Measurements from ENCODE around the gene KLK14. TPM values are rescaled to one million over a fixed set of nuclear protein-coding genes. Genes with fewer than 3 reads are reported as not detected.

The KLK14 gene
- total RNA-seq, 1 donor from 2014 or later, result not detected

DNA sequence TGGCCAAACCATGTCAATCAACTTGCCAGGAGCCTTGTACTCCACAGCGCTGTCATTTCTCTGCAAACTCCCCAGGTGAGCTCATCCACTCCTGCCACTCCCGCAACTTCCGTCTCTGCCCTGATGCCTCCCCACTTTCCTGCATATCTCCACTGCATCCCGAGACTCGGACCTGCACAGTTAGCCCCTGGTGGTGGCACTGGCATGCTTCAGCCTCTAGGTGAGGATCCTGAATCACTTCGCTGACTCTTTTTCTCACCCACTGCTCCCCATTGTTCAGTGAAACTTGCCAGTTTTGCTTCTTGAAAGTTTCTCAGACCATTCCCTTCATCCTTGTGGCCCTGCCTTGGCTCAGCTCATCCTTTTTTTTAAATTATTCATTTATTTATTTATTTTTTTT is 28.9 kb upstream of the KLK14 start:
- Histone ChIP-seq H3K9ac (ENCODE audit: low read depth in 1 of 3, low read length in 3 of 3) (no peak overlapping the region), H3K4me1 (ENCODE audit: control insufficient read depth in 3 of 3, insufficient read depth in 3 of 3, low read length in 3 of 3) (peaks cover 14 to 21% (median 15%) of the 10 kb centered on the region in 3 donors), H3K4me3 (ENCODE audit: low read length in 3 of 3) (no peak overlapping the region), H3K9me3 (ENCODE audit: control insufficient read depth in 3 of 3, low read length in 3 of 3) (no peaks in the 10 kb centered on the region), H3K27me3 (ENCODE audit: control insufficient read depth in 3 of 3, insufficient read depth in 3 of 3, low read length in 3 of 3) (peaks cover 9 to 12% (median 9%) of the 10 kb centered on the region in 3 donors), H3K27ac (ENCODE audit: low read depth, low read length) (no peak overlapping the region), H3K36me3 (ENCODE audit: control insufficient read depth in 3 of 3, insufficient read depth in 3 of 3, low read length in 3 of 3) (no peaks in the 10 kb centered on the region)

DNA sequence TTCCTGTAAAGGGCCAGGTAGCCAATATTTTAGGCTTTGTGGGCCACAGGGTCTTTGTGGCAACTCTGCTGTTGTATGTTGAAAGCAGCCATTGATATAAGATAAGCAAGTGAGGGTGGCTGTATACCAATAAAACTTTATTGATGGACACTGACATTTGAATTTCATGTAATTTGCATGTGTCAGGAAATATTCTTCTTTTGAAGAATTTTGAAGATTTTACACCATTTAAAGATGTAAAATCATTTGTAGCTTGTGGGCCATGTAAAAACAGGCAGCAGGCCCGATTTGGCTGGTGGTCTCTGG is 27.9 kb upstream of the KLK14 start:
- Histone ChIP-seq H3K27ac (ENCODE audit: low read depth, low read length) (no peak overlapping the region), H3K4me1 (ENCODE audit: control insufficient read depth in 3 of 3, insufficient read depth in 3 of 3, low read length in 3 of 3) (peaks cover 14 to 21% (median 15%) of the 10 kb centered on the region in 3 donors), H3K9ac (ENCODE audit: low read depth in 1 of 3, low read length in 3 of 3) (no peak overlapping the region), H3K27me3 (ENCODE audit: control insufficient read depth in 3 of 3, insufficient read depth in 3 of 3, low read length in 3 of 3) (peaks cover 8 to 9% (median 9%) of the 10 kb centered on the region in 3 donors), H3K4me3 (ENCODE audit: low read length in 3 of 3) (no peak overlapping the region), H3K9me3 (ENCODE audit: control insufficient read depth in 3 of 3, low read length in 3 of 3) (no peaks in the 10 kb centered on the region), H3K36me3 (ENCODE audit: control insufficient read depth in 3 of 3, insufficient read depth in 3 of 3, low read length in 3 of 3) (peaks cover 0 to 1% (median 0%) of the 10 kb centered on the region in 3 donors)

DNA sequence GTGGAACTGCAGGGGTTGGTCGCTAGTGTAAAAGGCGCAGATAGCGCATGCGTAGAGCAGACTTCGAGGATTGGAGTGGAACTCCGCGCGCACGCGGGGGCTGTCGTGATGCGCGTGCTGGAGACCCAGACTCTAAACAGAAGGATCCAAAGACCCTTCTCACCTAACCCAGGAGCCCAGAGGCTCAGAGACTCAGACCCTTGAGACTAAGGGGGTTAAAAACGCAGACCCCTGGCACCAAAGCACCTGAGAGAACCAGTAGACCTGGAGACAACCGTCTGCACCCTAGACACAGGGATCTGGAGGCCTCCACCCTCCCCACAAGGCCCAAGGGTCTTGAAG is 26.1 kb upstream of the KLK14 start:
- Histone ChIP-seq H3K9ac (ENCODE audit: low read depth in 1 of 3, low read length in 3 of 3) (peak overlapping the region; percentile 42 to 77 (median 70)), H3K4me1 (ENCODE audit: control insufficient read depth in 3 of 3, insufficient read depth in 3 of 3, low read length in 3 of 3) (peaks cover 14 to 26% (median 15%) of the 10 kb centered on the region in 3 donors), H3K27me3 (ENCODE audit: control insufficient read depth in 3 of 3, insufficient read depth in 3 of 3, low read length in 3 of 3) (peaks cover 3 to 5% (median 4%) of the 10 kb centered on the region in 3 donors), H3K9me3 (ENCODE audit: control insufficient read depth in 3 of 3, low read length in 3 of 3) (no peaks in the 10 kb centered on the region), H3K36me3 (ENCODE audit: control insufficient read depth in 3 of 3, insufficient read depth in 3 of 3, low read length in 3 of 3) (peaks cover 3 to 6% (median 5%) of the 10 kb centered on the region in 3 donors), H3K27ac (ENCODE audit: low read depth, low read length) (peak overlapping the region; percentile 42), H3K4me3 (ENCODE audit: low read length in 3 of 3) (peak overlapping the region; percentile 88 to 98 (median 93))

DNA sequence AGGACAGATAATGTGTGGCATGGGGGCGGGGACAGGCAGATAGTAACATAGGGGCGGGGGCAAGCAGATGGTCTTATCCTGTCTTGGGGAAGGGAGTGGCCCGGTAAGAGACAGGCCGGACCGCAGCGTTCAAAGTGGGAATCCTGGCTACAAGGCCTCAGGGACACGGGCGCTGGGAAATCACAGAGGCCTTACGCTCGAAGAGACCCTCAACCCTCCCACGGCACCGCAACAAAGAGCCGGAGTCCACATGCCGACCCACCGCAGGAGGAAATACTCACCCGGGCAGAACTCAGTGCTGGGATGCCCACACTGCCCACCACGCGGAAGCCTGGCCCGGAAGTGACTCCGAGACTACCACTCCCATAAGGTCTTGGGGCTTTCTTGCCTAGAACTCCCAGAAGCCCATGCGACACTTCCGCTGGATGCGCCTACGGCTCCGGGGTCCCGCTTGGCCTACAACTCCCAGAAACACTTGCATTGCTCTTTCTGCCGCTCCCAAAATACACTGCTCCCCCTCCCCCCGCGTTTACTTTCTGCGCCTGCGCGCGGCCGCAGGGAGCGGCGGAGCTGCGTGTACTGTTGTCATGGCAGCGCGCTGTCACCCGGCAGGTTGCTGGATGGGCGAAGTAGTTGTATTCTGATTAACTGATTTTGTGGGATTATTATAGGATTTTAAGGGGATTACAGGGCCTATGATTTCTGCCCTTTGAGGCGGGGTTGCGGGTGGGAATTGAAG is 25.5 kb upstream of the KLK14 start, which contains the start of gene CTU1:
Gene CTU1, minus strand, starts transcription at position 344 of the 739 bp plus-strand sequence. CDS start 3,840 bp downstream, outside the sequence.
- Histone ChIP-seq H3K27ac (ENCODE audit: low read depth, low read length) (peak within 1 kb of the TSS; percentile 42), H3K4me3 (ENCODE audit: low read length in 3 of 3) (peak within 1 kb of the TSS; percentile 88 to 98 (median 93)), H3K36me3 (ENCODE audit: control insufficient read depth in 3 of 3, insufficient read depth in 3 of 3, low read length in 3 of 3) (peaks cover 6 to 9% (median 6%) of the 10 kb centered on the region in 3 donors), H3K27me3 (ENCODE audit: control insufficient read depth in 3 of 3, insufficient read depth in 3 of 3, low read length in 3 of 3) (peaks cover 3 to 4% (median 3%) of the 10 kb centered on the region in 3 donors), H3K9me3 (ENCODE audit: control insufficient read depth in 3 of 3, low read length in 3 of 3) (no peaks in the 10 kb centered on the region), H3K9ac (ENCODE audit: low read depth in 1 of 3, low read length in 3 of 3) (peak within 1 kb of the TSS; percentile 84 to 91 (median 85)), H3K4me1 (ENCODE audit: control insufficient read depth in 3 of 3, insufficient read depth in 3 of 3, low read length in 3 of 3) (peaks cover 14 to 26% (median 15%) of the 10 kb centered on the region in 3 donors)

DNA sequence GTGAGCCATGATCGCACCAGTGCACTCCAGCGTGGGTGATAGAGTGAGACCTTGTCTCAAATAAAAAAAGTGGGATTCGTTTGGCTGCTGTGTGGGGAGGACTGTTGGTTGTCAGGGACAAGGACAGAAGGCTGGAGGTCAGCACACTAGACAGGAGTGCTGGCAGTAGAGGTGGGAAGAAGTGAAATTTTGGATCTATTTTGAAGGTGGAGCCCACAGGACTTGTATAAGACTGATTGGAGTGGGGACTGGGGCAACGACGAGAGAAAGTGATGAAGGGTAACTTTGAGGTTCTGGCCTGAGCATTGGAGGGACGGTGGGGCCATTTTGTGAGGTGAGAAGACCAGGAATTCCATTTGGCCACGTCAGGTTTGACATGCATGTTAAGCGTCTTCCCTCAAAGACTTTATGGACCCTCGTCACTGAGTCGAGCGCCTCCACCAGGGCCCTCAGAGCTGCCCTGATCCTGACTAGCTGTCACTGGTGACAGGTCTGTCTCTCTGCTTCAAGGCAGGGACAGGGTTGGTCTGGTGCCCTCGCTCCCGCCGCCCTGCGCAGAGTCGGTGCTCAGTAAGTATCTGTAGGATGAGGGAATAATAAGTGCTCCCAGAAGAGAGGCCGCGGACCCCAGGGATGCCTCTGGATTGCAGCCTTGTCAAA is 24.8 kb upstream of the KLK14 start:
- Histone ChIP-seq H3K9me3 (ENCODE audit: control insufficient read depth in 3 of 3, low read length in 3 of 3) (no peaks in the 10 kb centered on the region), H3K9ac (ENCODE audit: low read depth in 1 of 3, low read length in 3 of 3) (peak overlapping the region; percentile 84 to 91 (median 85)), H3K4me1 (ENCODE audit: control insufficient read depth in 3 of 3, insufficient read depth in 3 of 3, low read length in 3 of 3) (peaks cover 14 to 26% (median 15%) of the 10 kb centered on the region in 3 donors), H3K27ac (ENCODE audit: low read depth, low read length) (no peak overlapping the region), H3K4me3 (ENCODE audit: low read length in 3 of 3) (peak overlapping the region; percentile 88 to 98 (median 93)), H3K36me3 (ENCODE audit: control insufficient read depth in 3 of 3, insufficient read depth in 3 of 3, low read length in 3 of 3) (peaks cover 9 to 11% (median 9%) of the 10 kb centered on the region in 3 donors), H3K27me3 (ENCODE audit: control insufficient read depth in 3 of 3, insufficient read depth in 3 of 3, low read length in 3 of 3) (peaks cover 2 to 4% (median 2%) of the 10 kb centered on the region in 3 donors)

DNA sequence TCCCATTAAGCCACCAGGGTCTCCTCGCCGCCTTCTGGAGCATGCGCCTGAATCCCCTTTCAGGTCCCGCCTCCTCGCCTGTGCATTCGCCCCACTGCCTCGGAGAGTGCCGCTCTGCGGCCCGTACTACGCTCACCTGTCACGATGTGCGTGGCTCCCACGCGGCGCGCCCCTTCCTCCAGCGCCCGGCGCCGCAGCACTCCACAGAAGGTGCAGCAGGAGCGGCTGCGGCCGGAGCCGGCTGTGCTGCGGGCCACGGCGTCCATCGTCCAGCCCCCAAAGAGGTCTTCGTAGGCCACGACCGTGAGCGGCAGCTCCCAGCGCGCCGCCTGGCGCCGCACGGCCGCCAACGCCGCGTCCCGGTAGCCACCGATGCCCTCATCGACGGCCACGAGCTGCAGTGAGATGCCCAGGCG is 21.2 kb upstream of the KLK14 start:
- H3K36me3 ChIP-seq (ENCODE audit: control insufficient read depth in 3 of 3, insufficient read depth in 3 of 3, low read length in 3 of 3), result peaks cover 9 to 19% (median 17%) of the 10 kb centered on the region in 3 donors
- H3K9ac ChIP-seq (ENCODE audit: low read depth in 1 of 3, low read length in 3 of 3), result no peak overlapping the region
- no peak overlapping the region for H3K4me3 ChIP-seq (ENCODE audit: low read length in 3 of 3)
- no peaks in the 10 kb centered on the region for H3K9me3 ChIP-seq (ENCODE audit: control insufficient read depth in 3 of 3, low read length in 3 of 3)
- peaks cover 16 to 30% (median 17%) of the 10 kb centered on the region in 3 donors for H3K4me1 ChIP-seq (ENCODE audit: control insufficient read depth in 3 of 3, insufficient read depth in 3 of 3, low read length in 3 of 3)
- H3K27ac ChIP-seq (ENCODE audit: low read depth, low read length), result no peak overlapping the region
- no peaks in the 10 kb centered on the region for H3K27me3 ChIP-seq (ENCODE audit: control insufficient read depth in 3 of 3, insufficient read depth in 3 of 3, low read length in 3 of 3)

DNA sequence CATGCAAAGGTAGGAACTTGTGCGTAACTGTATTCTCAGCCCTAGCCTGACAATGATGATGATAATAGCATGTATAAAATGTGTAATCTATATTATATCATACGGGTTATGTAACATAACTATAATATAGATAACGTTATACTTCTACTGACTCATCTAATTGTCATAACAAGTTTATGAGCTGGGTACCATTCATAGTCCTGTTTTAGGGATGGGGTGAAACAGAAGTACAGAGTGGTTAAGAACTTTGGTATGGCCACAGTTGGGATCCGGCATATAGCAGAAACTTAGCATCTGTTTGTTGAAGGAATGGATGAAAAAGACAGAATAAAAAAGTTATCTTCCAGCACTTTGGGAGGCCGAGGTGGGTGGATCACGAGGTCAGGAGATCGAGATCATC is 20.3 kb upstream of the KLK14 start:
- H3K27me3 ChIP-seq (ENCODE audit: control insufficient read depth in 3 of 3, insufficient read depth in 3 of 3, low read length in 3 of 3), result no peaks in the 10 kb centered on the region
- peaks cover 9 to 19% (median 17%) of the 10 kb centered on the region in 3 donors for H3K36me3 ChIP-seq (ENCODE audit: control insufficient read depth in 3 of 3, insufficient read depth in 3 of 3, low read length in 3 of 3)
- no peak overlapping the region for H3K27ac ChIP-seq (ENCODE audit: low read depth, low read length)
- H3K9ac ChIP-seq (ENCODE audit: low read depth in 1 of 3, low read length in 3 of 3), result no peak overlapping the region
- no peak overlapping the region for H3K4me3 ChIP-seq (ENCODE audit: low read length in 3 of 3)
- H3K4me1 ChIP-seq (ENCODE audit: control insufficient read depth in 3 of 3, insufficient read depth in 3 of 3, low read length in 3 of 3), result peaks cover 12 to 23% (median 14%) of the 10 kb centered on the region in 3 donors
- H3K9me3 ChIP-seq (ENCODE audit: control insufficient read depth in 3 of 3, low read length in 3 of 3), result no peaks in the 10 kb centered on the region

DNA sequence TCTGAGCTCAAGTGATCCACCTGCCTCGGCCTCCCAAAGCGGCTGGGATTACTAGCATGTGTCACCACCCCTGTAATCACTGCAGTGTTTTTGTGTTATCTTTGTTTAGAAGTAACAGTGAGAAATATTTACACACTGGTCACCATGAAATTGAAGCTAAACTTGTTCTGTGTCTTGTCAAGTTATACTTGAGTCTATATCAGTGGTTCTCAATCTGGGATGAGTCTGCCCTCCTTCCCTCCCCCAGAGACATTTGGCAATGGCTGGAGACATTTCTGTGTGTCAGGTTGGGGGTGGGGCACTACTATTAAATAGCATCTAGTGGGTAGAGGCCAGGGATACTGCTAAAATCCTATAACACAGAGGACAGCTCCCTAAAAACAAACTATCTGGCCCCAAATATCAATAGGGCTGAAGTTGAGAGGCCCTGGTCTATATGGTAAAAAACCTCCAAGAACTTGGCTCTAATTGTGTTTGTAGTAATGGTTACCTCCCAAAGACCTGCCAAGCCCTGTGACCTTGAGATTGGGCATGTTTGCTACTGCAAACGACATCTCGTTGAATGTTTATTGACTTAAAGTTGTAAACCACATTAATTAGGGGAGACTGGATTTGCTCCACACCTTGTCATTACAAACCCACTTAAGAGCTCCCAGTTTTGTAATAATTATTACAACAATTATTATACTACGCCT is 18.6 kb upstream of the KLK14 start:
- H3K4me3 ChIP-seq (ENCODE audit: low read length in 3 of 3), result no peak overlapping the region
- peaks cover 3 to 10% (median 3%) of the 10 kb centered on the region in 3 donors for H3K4me1 ChIP-seq (ENCODE audit: control insufficient read depth in 3 of 3, insufficient read depth in 3 of 3, low read length in 3 of 3)
- H3K27ac ChIP-seq (ENCODE audit: low read depth, low read length), result no peak overlapping the region
- H3K36me3 ChIP-seq (ENCODE audit: control insufficient read depth in 3 of 3, insufficient read depth in 3 of 3, low read length in 3 of 3), result peaks cover 9 to 19% (median 17%) of the 10 kb centered on the region in 3 donors
- H3K9me3 ChIP-seq (ENCODE audit: control insufficient read depth in 3 of 3, low read length in 3 of 3), result no peaks in the 10 kb centered on the region
- peak overlapping the region in 1 of 3 donors; percentile 25 for H3K9ac ChIP-seq (ENCODE audit: low read depth in 1 of 3, low read length in 3 of 3)
- no peaks in the 10 kb centered on the region for H3K27me3 ChIP-seq (ENCODE audit: control insufficient read depth in 3 of 3, insufficient read depth in 3 of 3, low read length in 3 of 3)

DNA sequence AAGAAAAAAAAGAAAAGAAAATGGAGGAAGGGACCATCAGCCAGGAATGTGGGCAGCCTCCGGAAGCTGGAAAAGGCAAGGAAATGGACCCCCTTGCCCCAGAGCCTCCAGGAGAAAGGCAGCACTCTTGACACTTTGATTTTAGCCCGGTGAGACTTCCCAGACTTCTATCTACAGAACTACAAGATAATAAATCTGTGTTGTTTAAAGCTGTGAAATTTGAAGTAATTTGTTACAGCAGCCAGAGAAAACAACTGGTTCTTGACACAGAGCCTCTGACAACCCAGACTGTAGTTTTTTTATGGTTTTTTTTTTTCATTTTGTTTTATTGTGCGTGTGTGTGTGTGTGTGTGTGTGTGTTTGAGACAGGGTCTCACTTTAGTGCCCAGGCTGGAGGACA is 17.9 kb upstream of the KLK14 start:
- H3K9ac ChIP-seq (ENCODE audit: low read depth in 1 of 3, low read length in 3 of 3), result no peak overlapping the region
- no peaks in the 10 kb centered on the region for H3K27me3 ChIP-seq (ENCODE audit: control insufficient read depth in 3 of 3, insufficient read depth in 3 of 3, low read length in 3 of 3)
- H3K36me3 ChIP-seq (ENCODE audit: control insufficient read depth in 3 of 3, insufficient read depth in 3 of 3, low read length in 3 of 3), result peaks cover 9 to 19% (median 16%) of the 10 kb centered on the region in 3 donors
- H3K9me3 ChIP-seq (ENCODE audit: control insufficient read depth in 3 of 3, low read length in 3 of 3), result no peaks in the 10 kb centered on the region
- H3K27ac ChIP-seq (ENCODE audit: low read depth, low read length), result no peak overlapping the region
- H3K4me3 ChIP-seq (ENCODE audit: low read length in 3 of 3), result no peak overlapping the region
- H3K4me1 ChIP-seq (ENCODE audit: control insufficient read depth in 3 of 3, insufficient read depth in 3 of 3, low read length in 3 of 3), result peaks cover 3 to 10% (median 3%) of the 10 kb centered on the region in 3 donors

Measured in skeletal muscle tissue (tissue), 4 donors.